ENCODE measurements around the gene PCDH17. TPM values are rescaled to one million over a fixed set of nuclear protein-coding genes. Genes with fewer than 3 reads are reported as not detected.

Gene PCDH17
- total RNA-seq, 4 donors from 2014 or later = 0.57 to 1.3 (median 0.83) TPM

GRCh38 chr13:57739089-57739488 lies 107.5 kb downstream of the PCDH17 start:
- WGBS = 83% methylated on average over 2 of the region's 2 CpGs
- Histone ChIP-seq H3K4me3 (no peak overlapping the region), H3K36me3 (no peaks in the 10 kb centered on the region), H3K27ac (no peak overlapping the region), H3K27me3 (no peaks in the 10 kb centered on the region), H3K9me3 (no peaks in the 10 kb centered on the region), H3K4me1 (no peaks in the 10 kb centered on the region)
- DNase-seq (ENCODE audit: low spot score in 2 of 2) = no peak
- TF ChIP-seq CTCF (IDR thresholded peaks at IDR 0.05) = no peak
- TF ChIP-seq POLR2AphosphoS5 (IDR thresholded peaks at IDR 0.05) = no peak
- no peak for TF ChIP-seq POLR2A (IDR thresholded peaks at IDR 0.05)
- TF ChIP-seq EP300 (IDR thresholded peaks at IDR 0.05) = no peak

DNA sequence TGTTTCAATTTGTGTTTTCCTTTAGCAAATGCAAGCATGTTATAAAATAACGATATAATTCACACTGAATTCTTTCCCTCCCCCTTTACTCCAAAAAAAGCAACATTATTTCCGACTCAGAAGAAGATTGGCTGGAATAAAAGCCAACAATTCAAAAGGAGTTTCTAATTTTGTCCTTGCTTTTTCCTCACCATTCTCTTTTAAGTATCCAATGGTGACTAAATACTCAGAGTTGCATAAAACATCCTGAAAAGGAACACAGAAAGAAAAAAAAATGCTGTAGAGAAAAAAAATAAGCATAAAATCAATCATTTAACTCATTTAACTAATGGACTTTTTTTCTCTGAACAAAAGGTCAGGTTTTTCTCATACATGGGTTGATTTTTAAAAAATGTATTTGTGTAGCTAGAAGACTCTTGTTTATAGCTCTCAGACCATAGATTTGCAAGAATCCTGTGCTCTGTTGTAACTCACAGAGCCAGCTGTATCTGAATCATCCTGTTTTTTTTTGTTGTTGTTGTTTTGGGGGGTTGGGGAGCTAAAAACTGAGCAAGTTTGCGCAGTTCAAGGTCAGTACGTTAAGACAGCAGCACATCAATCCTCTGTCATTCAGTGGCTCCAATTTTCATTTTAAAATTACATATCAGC lies 108.1 kb downstream of the PCDH17 start:
- Histone ChIP-seq H3K4me3 (no peak overlapping the region), H3K4me1 (no peaks in the 10 kb centered on the region), H3K36me3 (no peaks in the 10 kb centered on the region), H3K27ac (no peak overlapping the region), H3K9me3 (no peaks in the 10 kb centered on the region), H3K27me3 (no peaks in the 10 kb centered on the region)
- WGBS = 60% methylated on average over 4 of the region's 4 CpGs
- TF ChIP-seq POLR2AphosphoS5 (IDR thresholded peaks at IDR 0.05) (no peak), EP300 (IDR thresholded peaks at IDR 0.05) (no peak), POLR2A (IDR thresholded peaks at IDR 0.05) (no peak), CTCF (IDR thresholded peaks at IDR 0.05) (no peak)
- no peak for DNase-seq (ENCODE audit: low spot score in 2 of 2)

GRCh38 chr13:57740719-57741118 lies 109.2 kb downstream of the PCDH17 start:
- Histone ChIP-seq H3K27me3 (no peaks in the 10 kb centered on the region), H3K27ac (no peak overlapping the region), H3K4me1 (no peaks in the 10 kb centered on the region), H3K4me3 (no peak overlapping the region), H3K9me3 (no peaks in the 10 kb centered on the region), H3K36me3 (no peaks in the 10 kb centered on the region)
- TF ChIP-seq POLR2AphosphoS5 (IDR thresholded peaks at IDR 0.05) (no peak), CTCF (IDR thresholded peaks at IDR 0.05) (no peak), POLR2A (IDR thresholded peaks at IDR 0.05) (no peak), EP300 (IDR thresholded peaks at IDR 0.05) (no peak)
- 18% methylated on average over 2 of the region's 2 CpGs for WGBS
- no peak for DNase-seq (ENCODE audit: low spot score in 2 of 2)

DNA sequence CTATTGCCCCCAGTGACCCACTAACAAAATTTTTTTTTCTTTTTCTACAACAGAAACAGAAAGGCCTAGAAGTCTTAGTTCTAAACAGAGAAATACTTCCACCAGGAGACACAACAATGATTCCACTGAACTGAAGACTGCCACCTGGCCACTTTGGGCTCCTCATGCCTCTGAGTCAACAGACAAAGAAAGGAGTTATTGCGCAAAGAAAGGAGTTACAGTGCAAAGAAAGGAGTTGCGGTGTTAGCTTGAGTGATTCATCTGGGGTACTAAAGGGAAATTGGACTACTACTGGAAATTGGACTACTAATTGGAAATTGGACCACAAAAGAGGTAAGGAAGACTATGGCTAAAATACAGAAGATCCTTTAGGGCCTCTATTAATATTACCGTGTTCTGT lies 116.6 kb downstream of the PCDH17 start:
- Histone ChIP-seq H3K9me3 (peaks cover 6% of the 10 kb centered on the region), H3K27me3 (no peaks in the 10 kb centered on the region), H3K36me3 (no peaks in the 10 kb centered on the region), H3K4me3 (no peak overlapping the region), H3K27ac (no peak overlapping the region), H3K4me1 (no peaks in the 10 kb centered on the region)
- no peak for DNase-seq (ENCODE audit: low spot score in 2 of 2)
- WGBS = 94% methylated on average over 3 of the region's 3 CpGs
- TF ChIP-seq EP300 (IDR thresholded peaks at IDR 0.05) = no peak
- TF ChIP-seq CTCF (IDR thresholded peaks at IDR 0.05) = no peak
- TF ChIP-seq POLR2A (IDR thresholded peaks at IDR 0.05) = no peak
- no peak for TF ChIP-seq POLR2AphosphoS5 (IDR thresholded peaks at IDR 0.05)

DNA sequence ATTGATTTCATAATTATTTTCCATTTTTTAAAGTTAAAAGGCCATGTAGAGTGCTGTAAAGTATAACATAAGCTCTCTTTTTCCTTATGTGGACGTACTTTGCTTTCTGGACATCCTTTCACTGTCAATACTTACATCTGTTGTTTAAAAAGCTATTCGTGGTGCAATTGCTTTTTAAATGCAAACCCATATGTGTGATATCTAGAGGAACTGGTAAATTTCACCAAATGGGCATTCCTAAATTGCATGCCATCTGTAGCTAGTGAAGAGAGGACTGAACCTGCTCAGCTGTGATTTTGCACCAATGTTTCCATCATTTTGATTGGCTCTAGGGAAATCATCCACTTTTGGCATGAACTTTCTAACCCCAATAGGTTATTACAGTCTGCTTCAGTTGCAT lies 129.4 kb downstream of the PCDH17 start:
- no peak for DNase-seq (ENCODE audit: low spot score in 2 of 2)
- Histone ChIP-seq H3K9me3 (no peaks in the 10 kb centered on the region), H3K36me3 (no peaks in the 10 kb centered on the region), H3K4me3 (no peak overlapping the region), H3K27ac (no peak overlapping the region), H3K4me1 (no peaks in the 10 kb centered on the region), H3K27me3 (no peaks in the 10 kb centered on the region)
- 58% methylated on average over 2 of the region's 2 CpGs for WGBS
- TF ChIP-seq EP300 (IDR thresholded peaks at IDR 0.05) = no peak
- no peak for TF ChIP-seq CTCF (IDR thresholded peaks at IDR 0.05)
- no peak for TF ChIP-seq POLR2A (IDR thresholded peaks at IDR 0.05)
- TF ChIP-seq POLR2AphosphoS5 (IDR thresholded peaks at IDR 0.05) = no peak
